Activated CD8-positive, alpha-beta memory T cell treated with anti-CD3 and anti-CD28 coated beads for 36 hours (primary cell): Measurements from ENCODE around the gene NOP53. TPM values are rescaled to one million over a fixed set of nuclear protein-coding genes. Genes with fewer than 3 reads are reported as not detected.

Source experiments
- CTCF ChIA-PET: fragments of 350-600 bp; sonication (Branson Sonifier 250); formaldehyde crosslinking; loops from one replicate; lab custom pipeline; 2021; ENCODE audit warnings: antibody characterized with exemption; lab: Charles Lee
- POLR2A ChIA-PET: fragments of 350-600 bp; sonication (Branson Sonifier 250); formaldehyde crosslinking; loops from one replicate; lab custom pipeline; 2021; ENCODE audit warnings: antibody characterized with exemption; lab: Charles Lee
- total RNA-seq, 2 experiments: library from RNA; stranded (reverse); gene quantifications; one replicate each; pipeline ENCODE4 v1.2.3, GENCODE V29; 2021

Gene NOP53
- total RNA-seq, result 100 to 1,000 TPM; 201 to 204 TPM

GRCh38 chr19:47745010-47745901, at the start of gene NOP53:
Gene NOP53, plus strand, starts transcription at chr19:47745546. Its CDS starts 14 bp downstream, at chr19:47745560.
- ChIA-PET POLR2A (interaction anchor here (0.7 to 1.7 kb wide), 3 partner anchors 10 to 39 kb away, joined by 3 to 5 read pairs (median 4); no protein-coding TSS in a partner anchor), CTCF (interaction anchor here (0.7 to 4.5 kb wide), 6 partner anchors 10 to 46 kb away, joined by 3 to 27 read pairs (median 4); partner anchors contain the start of gene EHD2)

- POLR2A ChIA-PET, result no interaction called here
- CTCF ChIA-PET, result interaction anchor here (6.3 kb wide), 1 partner anchor 261 kb away, joined by 70 read pairs; no protein-coding TSS in a partner anchor
These were observed 48.7 kb upstream of the NOP53 start for GRCh38 chr19:47696635-47697034.

- POLR2A ChIA-PET, result no interaction called here
- CTCF ChIA-PET, result interaction anchor here (0.6 to 6.3 kb wide), 9 partner anchors 9 to 1160 kb away, joined by 3 to 70 read pairs (median 6); partner anchors contain the start of genes EHD2, KPTN and NOP53
These were observed 47.3 kb upstream of the NOP53 start for GRCh38 chr19:47697863-47698609.

- POLR2A ChIA-PET, result no interaction called here
- CTCF ChIA-PET, result interaction anchor here (0.6 to 6.3 kb wide), 11 partner anchors 9 to 263 kb away, joined by 3 to 70 read pairs (median 4); partner anchors contain the start of genes EHD2, KPTN and NOP53
These were observed 46.6 kb upstream of the NOP53 start for GRCh38 chr19:47698631-47699359.

GRCh38 chr19:47699360-47699917, 45.9 kb upstream of the NOP53 start:
- ChIA-PET POLR2A (no interaction called here), CTCF (interaction anchor here (0.8 to 6.3 kb wide), 13 partner anchors 8 to 264 kb away, joined by 3 to 70 read pairs (median 4); partner anchors contain the start of genes EHD2, KPTN and NOP53)

- POLR2A ChIA-PET, result no interaction called here
- CTCF ChIA-PET, result interaction anchor here (0.6 to 6.3 kb wide), 3 partner anchors 20 to 271 kb away, joined by 3 to 70 read pairs (median 3); no protein-coding TSS in a partner anchor
These were observed 44.2 kb upstream of the NOP53 start for GRCh38 chr19:47700934-47701716.

GRCh38 chr19:47701717-47702552, 43.4 kb upstream of the NOP53 start:
- ChIA-PET POLR2A (no interaction called here), CTCF (no interaction called here)

- ChIA-PET POLR2A (no interaction called here), CTCF (no interaction called here)
These were observed 42.7 kb upstream of the NOP53 start for GRCh38 chr19:47702671-47703070.

GRCh38 chr19:47703301-47703700, 42.0 kb upstream of the NOP53 start:
- ChIA-PET POLR2A (no interaction called here), CTCF (interaction anchor here (7.0 kb wide), 1 partner anchor 267 kb away, joined by 60 read pairs; no protein-coding TSS in a partner anchor)

- CTCF ChIA-PET, result interaction anchor here (1.1 to 7.0 kb wide), 3 partner anchors 9 to 268 kb away, joined by 3 to 60 read pairs (median 8); no protein-coding TSS in a partner anchor
- POLR2A ChIA-PET, result no interaction called here
These were observed 41.3 kb upstream of the NOP53 start for GRCh38 chr19:47704024-47704423.

- CTCF ChIA-PET, result interaction anchor here (1.0 to 7.0 kb wide), 4 partner anchors 8 to 269 kb away, joined by 3 to 60 read pairs (median 6); no protein-coding TSS in a partner anchor
These were observed 40.7 kb upstream of the NOP53 start for GRCh38 chr19:47704656-47705055.

GRCh38 chr19:47707135-47707925, 38.0 kb upstream of the NOP53 start:
- ChIA-PET CTCF (interaction anchor here (0.6 to 7.0 kb wide), 17 partner anchors 8 to 415 kb away, joined by 3 to 60 read pairs (median 5); partner anchors contain the start of genes DHX34 and KPTN), POLR2A (no interaction called here)

More at GRCh38 chr19:47704656-47705055, 40.7 kb upstream of the NOP53 start:
- POLR2A ChIA-PET, result no interaction called here

- CTCF ChIA-PET, result interaction anchor here (0.8 to 4.4 kb wide), 5 partner anchors 20 to 277 kb away, joined by 3 to 27 read pairs (median 4); no protein-coding TSS in a partner anchor
- POLR2A ChIA-PET, result interaction anchor here (0.6 kb wide), 1 partner anchor 76 kb away, joined by 7 read pairs; no protein-coding TSS in a partner anchor
These were observed 33.6 kb upstream of the NOP53 start for GRCh38 chr19:47711652-47712242.

GRCh38 chr19:47713046-47714021, 32.0 kb upstream of the NOP53 start, which contains the start of gene EHD2:
Gene EHD2, plus strand, starts transcription at chr19:47713422. Its CDS starts 3,191 bp downstream, at chr19:47716613.
- ChIA-PET CTCF (interaction anchor here (0.5 to 4.4 kb wide), 20 partner anchors 9 to 304 kb away, joined by 3 to 27 read pairs (median 4); partner anchors contain the start of gene NOP53), POLR2A (no interaction called here)
